HG02938 (cell line): ENCODE results near the gene CEP164.
"Not testable (repeated sequence)": the region's sequence is repeated elsewhere in the genome, so short reads cannot be mapped to it uniquely, and the experiment has no call there.

Experiments used
- ATAC-seq: cut with Tn5 transposase; IDR thresholded peaks from one replicate; pipeline ENCODE4 v1.9.1; 2021; ENCODE audit warnings: mild to moderate bottlenecking, moderate library complexity; ENCODE audit not compliant: unreplicated experiment

CEP164 gene

GRCh38 chr11:117303646-117304315 is 23.9 kb upstream of the CEP164 start:
- no peak for ATAC-seq

GRCh38 chr11:117305145-117305544 is 22.5 kb upstream of the CEP164 start:
- no peak for ATAC-seq

- no peak for ATAC-seq
These were observed 18.3 kb upstream of the CEP164 start for GRCh38 chr11:117309310-117309709.

GRCh38 chr11:117313091-117313490 is 14.6 kb upstream of the CEP164 start:
- no peak for ATAC-seq

- no peak for ATAC-seq
These were observed 13.6 kb upstream of the CEP164 start for GRCh38 chr11:117313828-117314768.

- no peak for ATAC-seq
These were observed 12.8 kb upstream of the CEP164 start for GRCh38 chr11:117314840-117315239.

GRCh38 chr11:117315285-117316196 is 12.1 kb upstream of the CEP164 start:
- no peak for ATAC-seq

- ATAC-seq: no peak
These were observed 11.3 kb upstream of the CEP164 start, which contains the start of gene BACE1 for GRCh38 chr11:117316197-117316961. Gene BACE1 (minus strand): TSS chr11:117316256. CDS start chr11:117315795, 461 bp downstream.

GRCh38 chr11:117318738-117319137 is 8.9 kb upstream of the CEP164 start:
- no peak for ATAC-seq

GRCh38 chr11:117319214-117319840 is 8.3 kb upstream of the CEP164 start:
- ATAC-seq: no peak

GRCh38 chr11:117327255-117327566 is 443 bp upstream of the CEP164 start:
- ATAC-seq: not testable (repeated sequence)

GRCh38 chr11:117328375-117329010 is 839 bp downstream of the CEP164 start:
- ATAC-seq: peak; percentile 10

GRCh38 chr11:117332843-117333242 is 5.2 kb downstream of the CEP164 start:
- ATAC-seq: no peak

- no peak for ATAC-seq
These were observed 6.3 kb downstream of the CEP164 start for GRCh38 chr11:117333917-117334316.

GRCh38 chr11:117334896-117335295 is 7.2 kb downstream of the CEP164 start:
- no peak for ATAC-seq

- ATAC-seq: no peak
These were observed 7.7 kb downstream of the CEP164 start for GRCh38 chr11:117335399-117335798.

- no peak for ATAC-seq
These were observed 9.4 kb downstream of the CEP164 start for GRCh38 chr11:117337076-117337475.

GRCh38 chr11:117345039-117345438 is 17.4 kb downstream of the CEP164 start:
- no peak for ATAC-seq

- ATAC-seq: no peak
These were observed 26.9 kb downstream of the CEP164 start for GRCh38 chr11:117354550-117354949.
